ENCODE measurements around the gene MYH15.

MYH15 gene

DNA sequence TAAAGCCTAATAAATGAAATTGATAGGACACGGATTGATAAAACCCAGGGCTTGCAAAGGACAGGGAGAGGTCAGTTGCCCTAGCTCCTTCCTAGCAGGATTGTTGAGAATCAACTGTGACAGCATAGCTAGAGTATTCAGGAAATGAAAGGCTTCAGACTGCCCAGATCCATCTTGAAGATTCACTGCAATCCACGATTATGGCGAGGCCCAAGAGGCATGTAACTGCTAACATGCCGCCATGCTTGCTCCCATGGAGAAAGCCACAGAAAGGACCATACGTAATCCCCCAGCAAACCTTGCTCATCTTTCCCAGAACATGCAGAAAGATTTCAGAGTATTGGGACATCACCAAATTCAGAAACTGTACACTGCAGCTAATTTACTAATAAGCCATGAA, 41.3 kb downstream of the MYH15 start:
- DNase-seq = no peak

- DNase-seq = no peak
Observed at GRCh38 chr3:108468577-108468976, 41.8 kb downstream of the MYH15 start.

DNA sequence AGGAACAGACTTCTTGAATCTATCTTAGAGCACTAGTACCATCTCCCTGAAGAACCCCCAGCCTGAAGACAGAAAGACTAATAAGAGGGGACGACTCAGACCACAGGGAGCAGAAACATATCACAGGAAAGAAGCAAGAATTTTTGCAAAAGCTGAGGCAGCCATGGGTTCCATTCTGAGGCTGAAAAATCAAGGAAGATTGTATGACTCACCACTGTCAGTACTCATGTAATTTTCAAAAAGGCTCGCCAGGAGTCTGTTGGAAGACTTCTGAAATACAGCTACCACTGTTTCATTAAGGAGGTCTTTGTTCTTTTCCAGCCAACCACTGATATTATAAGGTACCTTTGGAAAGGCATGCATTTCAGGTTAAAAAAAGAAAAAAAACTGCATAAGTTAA, 47.5 kb downstream of the MYH15 start:
- DNase-seq = no peak

DNA sequence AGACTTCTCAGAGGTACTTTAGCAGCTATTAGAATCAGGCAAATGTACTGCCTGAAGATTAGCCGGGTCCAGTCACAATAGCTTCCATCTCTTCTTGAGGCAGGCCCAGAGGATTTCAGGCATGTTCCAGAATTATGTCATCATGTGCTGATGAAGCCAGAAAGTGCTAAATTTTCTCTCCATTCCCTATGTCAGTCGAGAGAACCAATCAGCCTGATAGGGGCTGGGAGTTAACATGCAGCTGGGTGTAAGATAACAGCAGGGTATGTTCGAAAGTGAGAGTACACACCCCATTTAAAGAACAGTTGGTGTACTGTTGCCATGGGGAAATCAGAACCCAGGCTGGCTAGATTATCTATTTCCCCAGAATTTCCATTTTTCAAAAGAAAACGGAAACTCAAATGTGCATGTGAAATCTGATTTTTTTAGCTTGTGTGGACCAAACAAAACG, 48.7 kb downstream of the MYH15 start:
- no peak for DNase-seq

GRCh38 chr3:108459225-108459624, 51.2 kb downstream of the MYH15 start:
- no peak for DNase-seq

- DNase-seq = no peak
Observed at GRCh38 chr3:108455212-108455705, 55.1 kb downstream of the MYH15 start.

GRCh38 chr3:108453565-108453964, 56.8 kb downstream of the MYH15 start:
- no peak for DNase-seq

- DNase-seq = no peak
Observed at GRCh38 chr3:108450444-108450843, 60.0 kb downstream of the MYH15 start.

DNA sequence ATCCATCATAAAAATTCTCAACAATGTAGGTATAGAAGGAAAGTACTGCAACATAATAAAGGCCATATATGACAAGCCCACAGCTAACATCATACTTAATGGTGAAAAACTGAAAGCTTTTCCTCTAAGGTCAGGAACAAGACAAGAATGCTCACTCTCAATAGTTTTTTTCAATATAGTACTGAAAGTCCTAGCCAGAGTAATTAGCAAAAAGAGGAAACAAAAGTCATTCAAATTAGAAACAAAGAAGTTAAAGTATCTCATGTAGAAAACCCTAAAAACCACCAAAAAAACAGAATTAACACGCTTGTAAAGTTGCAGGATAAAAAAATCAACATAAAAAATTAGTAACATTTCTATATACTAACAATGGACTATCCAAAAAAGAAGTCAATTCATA, 61.8 kb downstream of the MYH15 start:
- no peak for DNase-seq

- no peak for DNase-seq
Observed at GRCh38 chr3:108447096-108447847, 63.1 kb downstream of the MYH15 start.

DNA sequence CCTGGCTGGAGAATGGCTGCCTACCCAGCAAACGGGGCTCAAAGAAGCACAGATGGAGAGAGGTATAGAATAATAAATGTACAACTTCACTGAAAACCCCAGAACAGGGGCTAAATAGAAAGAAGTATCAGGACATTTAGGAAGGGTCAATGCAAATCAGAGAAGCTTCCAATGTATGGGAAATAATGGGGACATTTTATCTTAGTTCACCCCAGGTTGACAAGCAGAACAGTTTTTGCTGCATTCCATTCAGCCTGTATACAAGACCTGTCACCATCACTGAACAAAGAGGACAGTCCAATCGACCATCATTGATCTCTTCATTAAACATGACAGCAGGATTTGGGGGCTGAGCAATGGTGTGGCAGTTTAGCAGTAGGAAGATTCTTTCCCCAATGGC, 68.1 kb downstream of the MYH15 start:
- no peak for DNase-seq

GRCh38 chr3:108441518-108441917, 68.9 kb downstream of the MYH15 start:
- DNase-seq = no peak

DNA sequence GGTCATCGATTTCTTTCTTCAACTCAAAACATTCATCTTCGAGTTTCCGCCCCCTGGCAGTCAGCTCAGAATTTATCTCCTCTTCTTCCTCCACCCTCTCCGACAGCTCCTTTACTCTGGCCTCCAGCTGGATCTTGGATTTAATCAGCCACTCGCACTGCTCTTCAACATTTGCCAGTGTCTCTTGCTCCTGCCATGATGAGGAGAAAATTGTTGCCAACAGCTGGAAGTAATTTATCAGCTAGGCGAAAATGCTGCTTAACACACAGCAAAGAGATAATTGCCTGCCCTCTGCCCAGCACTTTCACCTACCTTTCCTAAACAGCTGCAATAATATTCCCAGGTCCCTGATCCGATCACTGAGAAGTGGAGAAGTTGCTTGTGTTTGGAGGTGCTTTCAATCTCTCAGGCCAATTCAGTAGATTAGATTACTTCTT, 69.3 kb downstream of the MYH15 start:
- DNase-seq = no peak

- DNase-seq = no peak
Observed at GRCh38 chr3:108438542-108438941, 71.9 kb downstream of the MYH15 start.

GRCh38 chr3:108437439-108437838, 73.0 kb downstream of the MYH15 start:
- DNase-seq = no peak

DNA sequence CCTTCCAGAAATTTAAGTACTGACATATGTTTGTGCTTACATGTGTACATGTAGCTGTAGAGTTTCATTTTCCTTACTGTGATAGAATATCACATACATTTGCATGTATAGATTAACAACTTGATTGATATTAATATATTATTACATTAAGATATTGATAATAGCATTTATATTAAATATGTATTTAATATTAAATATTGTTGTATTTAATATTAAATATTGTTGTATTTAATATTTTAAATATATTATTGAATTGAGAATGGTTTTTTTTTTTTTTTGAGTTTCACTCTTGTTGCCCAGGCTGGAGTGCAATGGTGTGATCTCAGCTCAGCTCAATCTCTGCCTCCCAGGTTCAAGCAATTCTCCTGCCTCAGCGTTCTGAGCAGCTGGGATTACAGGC, 76.5 kb downstream of the MYH15 start:
- no peak for DNase-seq

- no peak for DNase-seq
Observed at GRCh38 chr3:108432431-108432830, 78.0 kb downstream of the MYH15 start.

- no peak for DNase-seq
Observed at GRCh38 chr3:108430540-108430939, 79.9 kb downstream of the MYH15 start.

- no peak for DNase-seq
Observed at GRCh38 chr3:108428586-108428985, 81.8 kb downstream of the MYH15 start.

DNA sequence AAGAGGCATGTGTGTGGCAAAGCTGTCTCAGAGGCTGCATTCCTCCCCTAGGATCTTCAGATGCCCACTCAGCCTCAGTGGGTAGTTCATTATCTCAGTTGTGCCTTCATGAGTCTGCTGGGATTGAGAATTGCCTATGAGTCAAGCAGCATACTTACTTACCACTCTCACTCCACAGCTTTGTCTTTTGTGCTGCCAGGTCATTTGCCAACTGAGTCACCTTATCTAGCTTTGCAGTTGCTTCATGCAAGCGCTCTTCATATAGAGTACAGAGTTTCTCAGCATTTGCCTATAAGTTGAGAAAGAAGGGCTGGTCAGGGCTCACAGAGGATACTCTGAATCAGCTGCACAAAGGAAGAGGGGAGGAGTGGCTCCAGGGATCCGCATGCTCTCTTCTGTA, 89.5 kb downstream of the MYH15 start:
- DNase-seq = no peak

- no peak for DNase-seq
Observed at GRCh38 chr3:108416111-108416869, 94.1 kb downstream of the MYH15 start.

DNA sequence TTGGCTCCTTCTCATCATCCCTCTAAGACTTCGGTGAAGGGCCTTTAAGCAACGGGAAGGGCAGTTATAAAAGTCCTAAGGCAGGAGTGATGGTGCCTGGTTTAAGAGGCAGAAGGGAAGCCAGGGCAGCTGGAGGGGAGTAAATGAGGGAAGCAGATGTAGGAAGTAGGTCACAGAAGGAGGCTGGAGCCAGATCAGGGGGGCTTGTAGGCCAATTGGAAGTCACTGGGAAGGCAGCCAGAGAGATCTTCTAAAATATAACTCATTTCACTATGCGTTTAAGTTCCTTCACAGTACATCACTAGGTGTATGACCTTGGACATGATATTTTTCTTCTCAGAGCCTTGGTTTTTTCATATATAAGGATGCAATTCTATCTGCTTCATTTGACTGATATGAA, 94.7 kb downstream of the MYH15 start:
- no peak for DNase-seq

- DNase-seq = no peak
Observed at GRCh38 chr3:108414007-108414406, 96.4 kb downstream of the MYH15 start.

DNA sequence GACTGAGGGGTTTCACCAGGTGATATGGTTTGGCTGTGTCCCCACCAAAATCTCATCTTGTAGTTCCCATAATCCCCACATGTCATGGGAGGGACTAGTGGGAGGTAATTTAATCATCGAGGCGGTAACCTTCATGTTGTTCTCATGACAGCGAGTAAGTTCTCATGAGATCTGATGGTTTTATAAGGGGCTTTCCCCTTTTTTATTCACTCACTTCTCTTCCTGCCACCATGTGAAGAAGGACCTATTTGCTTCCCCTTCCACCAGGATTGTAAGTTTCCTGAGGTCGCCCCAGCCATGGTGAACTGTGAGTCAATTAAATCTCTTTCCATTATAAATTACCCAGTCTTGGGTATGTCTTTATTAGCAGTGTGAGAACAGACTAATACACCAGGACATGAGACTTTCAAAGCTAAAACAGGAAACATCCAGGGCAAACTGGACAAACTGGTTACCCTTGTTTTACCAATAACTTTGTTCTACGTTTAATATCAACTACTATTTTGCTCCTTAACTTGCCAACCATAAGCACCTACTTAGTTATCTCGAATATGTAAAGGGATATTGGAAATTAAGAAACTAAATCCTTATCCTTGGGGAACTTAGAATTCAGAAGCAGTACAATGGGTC, 98.2 kb downstream of the MYH15 start:
- DNase-seq = no peak
